ENCODE measurements around the gene FANCC. TPM values are rescaled to one million over a fixed set of nuclear protein-coding genes. Genes with fewer than 3 reads are reported as not detected.

The FANCC gene
- total RNA-seq, 2 donors from 2014 or later = 17.6 to 23.5 TPM

- TF ChIP-seq, protein P1, sequence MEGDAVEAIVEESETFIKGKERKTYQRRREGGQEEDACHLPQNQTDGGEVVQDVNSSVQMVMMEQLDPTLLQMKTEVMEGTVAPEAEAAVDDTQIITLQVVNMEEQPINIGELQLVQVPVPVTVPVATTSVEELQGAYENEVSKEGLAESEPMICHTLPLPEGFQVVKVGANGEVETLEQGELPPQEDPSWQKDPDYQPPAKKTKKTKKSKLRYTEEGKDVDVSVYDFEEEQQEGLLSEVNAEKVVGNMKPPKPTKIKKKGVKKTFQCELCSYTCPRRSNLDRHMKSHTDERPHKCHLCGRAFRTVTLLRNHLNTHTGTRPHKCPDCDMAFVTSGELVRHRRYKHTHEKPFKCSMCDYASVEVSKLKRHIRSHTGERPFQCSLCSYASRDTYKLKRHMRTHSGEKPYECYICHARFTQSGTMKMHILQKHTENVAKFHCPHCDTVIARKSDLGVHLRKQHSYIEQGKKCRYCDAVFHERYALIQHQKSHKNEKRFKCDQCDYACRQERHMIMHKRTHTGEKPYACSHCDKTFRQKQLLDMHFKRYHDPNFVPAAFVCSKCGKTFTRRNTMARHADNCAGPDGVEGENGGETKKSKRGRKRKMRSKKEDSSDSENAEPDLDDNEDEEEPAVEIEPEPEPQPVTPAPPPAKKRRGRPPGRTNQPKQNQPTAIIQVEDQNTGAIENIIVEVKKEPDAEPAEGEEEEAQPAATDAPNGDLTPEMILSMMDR (conservative IDR thresholded peaks at IDR 0.05) = no peak
- Mint-ChIP-seq H3K4me3 (no peak overlapping the region), H3K36me3 (ENCODE audit: low read depth) (peaks cover 3% of the 10 kb centered on the region), H3K27ac (no peak overlapping the region), H3K9me3 (no peaks in the 10 kb centered on the region), H3K4me1 (peaks cover under 1% of the 10 kb centered on the region), H3K27me3 (ENCODE audit: insufficient read depth) (no peaks in the 10 kb centered on the region)
- H3K36me3 ChIP-seq (ENCODE audit: control insufficient read depth, insufficient read depth, low read length) = peaks cover 7% of the 10 kb centered on the region
- 93 to 95% methylated on average over 9 to 14 of the region's 14 CpGs for WGBS, 2 experiments (ENCODE audit: insufficient coverage in 1 of 2, insufficient read length in 1 of 2)
- no peaks in the 10 kb centered on the region for H3K9me3 ChIP-seq (ENCODE audit: control insufficient read depth, low read length)
- no peak overlapping the region for H3K4me3 ChIP-seq (ENCODE audit: low read length)
- H3K9ac ChIP-seq (ENCODE audit: extremely low read depth, low read length, poor library complexity, severe bottlenecking) = no peak overlapping the region
- no peaks in the 10 kb centered on the region for H3K4me1 ChIP-seq (ENCODE audit: control insufficient read depth, insufficient read depth, low read length)
- no peak overlapping the region for H3K27ac ChIP-seq (ENCODE audit: low read depth, low read length)
- no peaks in the 10 kb centered on the region for H3K27me3 ChIP-seq (ENCODE audit: control insufficient read depth, insufficient read depth, low read length, poor library complexity, severe bottlenecking)
- DNase-seq = no peak
Observed at GRCh38 chr9:95137587-95138145, 179.8 kb downstream of the FANCC start.

DNA sequence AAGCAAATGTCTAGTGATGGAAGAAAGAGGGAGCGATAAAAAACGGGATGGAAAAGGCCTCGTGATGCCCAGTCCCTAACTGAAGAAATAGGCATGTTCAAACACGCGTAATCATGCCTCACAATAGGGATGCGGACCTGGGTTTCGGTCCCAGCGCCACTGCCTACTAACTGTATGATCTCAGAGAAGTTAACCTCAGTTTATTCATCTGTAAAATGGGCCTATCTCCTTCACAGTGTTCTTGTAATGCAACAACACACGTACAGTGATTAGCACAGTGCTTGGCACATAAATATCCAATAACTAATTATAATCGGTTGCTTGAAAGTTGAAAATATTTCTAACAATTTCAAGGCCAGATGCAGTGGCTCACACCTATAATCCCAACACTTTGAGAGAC lies 181.8 kb downstream of the FANCC start:
- Mint-ChIP-seq H3K4me3 (no peak overlapping the region), H3K27ac (no peak overlapping the region)
- H3K4me1 ChIP-seq (ENCODE audit: control insufficient read depth, insufficient read depth, low read length) = peaks cover 5% of the 10 kb centered on the region

DNA sequence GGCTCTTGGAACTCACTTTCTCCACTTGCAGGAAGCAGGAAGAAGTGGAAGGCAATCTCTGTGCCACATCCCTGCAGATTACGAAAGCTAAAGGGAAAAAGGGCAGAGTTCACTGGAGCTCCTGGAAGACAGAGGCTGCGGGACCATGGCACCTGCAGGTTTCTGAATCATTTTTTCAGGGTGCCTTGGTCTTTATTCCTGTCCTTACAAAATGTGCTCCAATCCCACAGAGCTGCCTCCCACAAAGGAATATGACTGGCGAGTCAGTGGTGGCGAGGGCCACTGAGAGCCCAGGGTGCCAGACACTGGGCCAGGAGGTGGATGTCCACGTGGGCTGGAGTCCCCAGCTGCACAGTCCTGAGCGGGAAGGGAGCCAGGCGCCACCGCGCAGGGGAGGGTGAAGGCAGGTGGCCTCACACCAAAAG lies 183.0 kb downstream of the FANCC start:
- no peak overlapping the region for H3K27ac Mint-ChIP-seq

More for the DNA sequence above, 181.8 kb downstream of the FANCC start:
- Mint-ChIP-seq H3K9me3 (no peaks in the 10 kb centered on the region), H3K27me3 (ENCODE audit: insufficient read depth) (no peaks in the 10 kb centered on the region), H3K4me1 (peaks cover 9% of the 10 kb centered on the region), H3K36me3 (ENCODE audit: low read depth) (peaks cover 3% of the 10 kb centered on the region)
- Histone ChIP-seq H3K27ac (ENCODE audit: low read depth, low read length) (no peak overlapping the region), H3K27me3 (ENCODE audit: control insufficient read depth, insufficient read depth, low read length, poor library complexity, severe bottlenecking) (no peaks in the 10 kb centered on the region), H3K36me3 (ENCODE audit: control insufficient read depth, insufficient read depth, low read length) (peaks cover 7% of the 10 kb centered on the region), H3K9me3 (ENCODE audit: control insufficient read depth, low read length) (no peaks in the 10 kb centered on the region), H3K4me3 (ENCODE audit: low read length) (no peak overlapping the region), H3K9ac (ENCODE audit: extremely low read depth, low read length, poor library complexity, severe bottlenecking) (no peak overlapping the region)
- DNase-seq = no peak
- WGBS, 2 experiments (ENCODE audit: insufficient coverage in 1 of 2, insufficient read length in 1 of 2) = 94 to 96% methylated on average over 9 to 10 of the region's 10 CpGs
- TF ChIP-seq, protein P1 (conservative IDR thresholded peaks at IDR 0.05) = no peak

More for the DNA sequence above, 183.0 kb downstream of the FANCC start:
- 89 to 93% methylated on average over 4 to 9 of the region's 9 CpGs for WGBS, 2 experiments (ENCODE audit: insufficient coverage in 1 of 2, insufficient read length in 1 of 2)
- Mint-ChIP-seq H3K36me3 (ENCODE audit: low read depth) (peaks cover 3% of the 10 kb centered on the region), H3K4me3 (no peak overlapping the region), H3K27me3 (ENCODE audit: insufficient read depth) (no peaks in the 10 kb centered on the region), H3K9me3 (no peaks in the 10 kb centered on the region), H3K4me1 (peaks cover 22% of the 10 kb centered on the region)
- no peak overlapping the region for H3K4me3 ChIP-seq (ENCODE audit: low read length)
- no peak overlapping the region for H3K9ac ChIP-seq (ENCODE audit: extremely low read depth, low read length, poor library complexity, severe bottlenecking)
- H3K4me1 ChIP-seq (ENCODE audit: control insufficient read depth, insufficient read depth, low read length) = peaks cover 10% of the 10 kb centered on the region
- DNase-seq = no peak
- H3K36me3 ChIP-seq (ENCODE audit: control insufficient read depth, insufficient read depth, low read length) = peaks cover 7% of the 10 kb centered on the region
- H3K27me3 ChIP-seq (ENCODE audit: control insufficient read depth, insufficient read depth, low read length, poor library complexity, severe bottlenecking) = no peaks in the 10 kb centered on the region
- H3K9me3 ChIP-seq (ENCODE audit: control insufficient read depth, low read length) = no peaks in the 10 kb centered on the region
- TF ChIP-seq, protein P1 (conservative IDR thresholded peaks at IDR 0.05) = no peak
- H3K27ac ChIP-seq (ENCODE audit: low read depth, low read length) = no peak overlapping the region
